AG04450 (cell line): ENCODE data around the gene SRPK2. TPM values are rescaled to one million over a fixed set of nuclear protein-coding genes. Genes with fewer than 3 reads are reported as not detected.

Source experiments
- CTCF ChIA-PET: fragments of 300-600, 350-600 bp; formaldehyde crosslinking; extraction: SDS; loops from one replicate; lab custom pipeline; 2022; ENCODE audit warnings: antibody characterized with exemption, inconsistent platforms; lab: Charles Lee
- POLR2A ChIA-PET: fragments of 350-600 bp; formaldehyde crosslinking; extraction: SDS; loops from one replicate; lab custom pipeline; 2021; ENCODE audit warnings: antibody characterized with exemption, inconsistent platforms; lab: Yijun Ruan, JAX
- DNase-seq: peaks from one replicate; pipeline ENCODE4 v3.0.0-alpha.2; 2011; ENCODE audit warnings: low read depth, low spot score
- H3K27ac ChIP-seq: one replicate; pipeline ENCODE4 v1.5.1; 2012; ENCODE audit warnings: low read depth, low read length, control low read depth
- H3K27me3 ChIP-seq: one replicate; pipeline ENCODE4 v1.6.0; 2012; ENCODE audit warnings: low read length; ENCODE audit not compliant: control insufficient read depth, insufficient read depth
- H3K4me3 ChIP-seq: 2 replicates; pipeline ENCODE4 v1.5.1; 2011; ENCODE audit warnings: mild to moderate bottlenecking, low read depth, low read length, control low read depth
- H3K9me3 ChIP-seq: 2 replicates; pipeline ENCODE4 v1.5.1; 2012; ENCODE audit warnings: low read length; ENCODE audit not compliant: control insufficient read depth, insufficient read depth
- CTCF ChIP-seq: IDR thresholded peaks from 2 replicates; pipeline ENCODE4 v1.5.1; 2011; ENCODE audit warnings: low read depth, low read length, control low read depth, inconsistent platforms
- polyA plus RNA-seq: library from polyadenylated mRNA; depleted of rRNA; stranded (reverse); fragments of >200 nt; gene quantifications from 2 replicates; pipeline ENCODE4 v1.2.3, GENCODE V29; 2011

SRPK2 gene
- polyA plus RNA-seq, 1 experiment, result 22.4 TPM

DNA sequence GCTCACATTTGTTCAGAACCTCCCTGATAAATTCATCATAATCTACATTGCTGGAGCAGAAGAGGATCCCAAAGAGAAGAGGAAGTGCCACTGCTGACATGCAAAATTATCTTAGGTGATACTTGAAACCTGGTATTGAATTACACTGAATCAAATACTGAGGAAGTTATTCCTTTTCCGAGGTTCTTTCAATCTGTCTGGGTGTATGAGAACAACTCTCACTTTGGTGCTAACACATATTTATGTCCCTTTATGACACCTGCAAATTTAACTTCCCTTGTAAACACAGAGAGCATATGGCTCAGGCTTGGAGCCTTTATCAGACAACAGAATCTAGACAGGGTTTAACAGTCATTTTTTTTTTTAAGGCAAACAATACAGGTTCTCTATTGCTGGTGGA is 131.4 kb downstream of the SRPK2 start:
- DNase-seq, result no peak
- Histone ChIP-seq H3K9me3 (no peaks in the 10 kb centered on the region), H3K4me3 (no peak overlapping the region), H3K27ac (no peak overlapping the region), H3K27me3 (no peaks in the 10 kb centered on the region)
- TF ChIP-seq CTCF, result no peak
- ChIA-PET POLR2A (no interaction called here), CTCF (no interaction called here)

DNA sequence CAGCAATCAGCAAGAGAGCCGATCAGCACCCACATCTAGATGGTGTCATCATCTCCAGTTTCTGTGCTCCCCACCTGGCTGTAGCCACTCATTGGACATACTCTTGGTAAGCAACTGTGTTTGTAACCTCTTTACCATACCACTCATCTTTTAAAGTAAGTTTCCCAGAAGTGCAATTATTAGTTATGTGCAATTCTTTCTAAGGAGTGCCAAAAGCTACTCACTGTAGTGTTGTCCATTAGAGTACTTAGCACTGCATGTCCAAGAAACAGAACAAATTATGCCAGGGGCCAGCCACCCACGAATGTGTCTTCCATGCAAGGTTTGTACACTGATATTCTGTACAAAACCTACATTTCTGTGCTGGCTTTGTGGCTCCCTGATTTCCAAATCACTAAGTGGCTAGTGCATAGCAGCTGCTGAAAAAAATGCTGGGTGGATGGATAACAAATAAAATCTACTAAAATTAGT is 131.9 kb downstream of the SRPK2 start:
- no peak for TF ChIP-seq CTCF
- CTCF ChIA-PET, result no interaction called here
- DNase-seq, result no peak
- no peak overlapping the region for H3K4me3 ChIP-seq
- POLR2A ChIA-PET, result no interaction called here
- no peak overlapping the region for H3K27ac ChIP-seq
- no peaks in the 10 kb centered on the region for H3K9me3 ChIP-seq
- no peaks in the 10 kb centered on the region for H3K27me3 ChIP-seq

GRCh38 chr7:105250706-105251105 is 138.0 kb downstream of the SRPK2 start:
- H3K4me3 ChIP-seq, result no peak overlapping the region
- TF ChIP-seq CTCF, result no peak
- DNase-seq, result no peak
- POLR2A ChIA-PET, result no interaction called here
- CTCF ChIA-PET, result interaction anchor here (0.9 kb wide), 1 partner anchor 12 kb away, joined by 4 read pairs; no protein-coding TSS in a partner anchor
- H3K9me3 ChIP-seq, result no peaks in the 10 kb centered on the region
- H3K27me3 ChIP-seq, result no peaks in the 10 kb centered on the region
- no peak overlapping the region for H3K27ac ChIP-seq

GRCh38 chr7:105250239-105250638 is 138.5 kb downstream of the SRPK2 start:
- H3K4me3 ChIP-seq, result no peak overlapping the region
- no peak for DNase-seq
- H3K27ac ChIP-seq, result no peak overlapping the region
- no peak for TF ChIP-seq CTCF
- no peaks in the 10 kb centered on the region for H3K27me3 ChIP-seq
- POLR2A ChIA-PET, result no interaction called here
- H3K9me3 ChIP-seq, result no peaks in the 10 kb centered on the region
- CTCF ChIA-PET, result interaction anchor here (0.9 kb wide), 1 partner anchor 11 kb away, joined by 4 read pairs; no protein-coding TSS in a partner anchor

GRCh38 chr7:105249216-105249615 is 139.5 kb downstream of the SRPK2 start:
- H3K9me3 ChIP-seq, result peaks cover 6% of the 10 kb centered on the region
- H3K27ac ChIP-seq, result no peak overlapping the region
- POLR2A ChIA-PET, result no interaction called here
- TF ChIP-seq CTCF, result no peak
- H3K4me3 ChIP-seq, result no peak overlapping the region
- no peak for DNase-seq
- CTCF ChIA-PET, result no interaction called here
- no peaks in the 10 kb centered on the region for H3K27me3 ChIP-seq
